ENCODE data around the gene HOXA3.
A peak's percentile ranks its signal among the peaks of the same experiment; 100 is the strongest.

HOXA3 gene

DNA sequence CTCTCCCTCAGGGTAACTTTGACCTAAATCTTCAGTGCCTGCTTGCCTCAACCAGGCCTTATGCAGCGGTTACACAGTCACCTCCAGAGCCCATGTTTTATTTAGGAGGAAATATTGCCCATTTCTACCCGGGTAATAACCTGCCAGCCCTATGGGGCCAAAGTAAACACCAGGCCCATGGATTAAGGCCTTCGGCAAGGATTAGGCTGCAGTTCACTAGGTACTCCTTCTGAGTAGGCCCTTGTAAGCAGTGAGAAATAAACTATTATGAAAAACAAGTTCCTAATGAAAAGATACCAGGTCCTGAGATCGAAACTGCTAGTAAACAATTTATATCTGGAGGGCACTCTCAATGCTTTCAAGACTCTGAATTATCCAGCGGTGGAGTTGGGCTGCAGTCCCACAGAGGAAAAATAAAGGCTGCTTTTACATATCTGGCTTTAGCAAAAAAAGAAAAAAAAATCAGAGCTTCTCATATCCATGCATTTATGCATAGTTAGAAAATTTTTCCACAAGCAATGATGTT lies 25.5 kb upstream of the HOXA3 start:
- DNase-seq, result no peak

DNA sequence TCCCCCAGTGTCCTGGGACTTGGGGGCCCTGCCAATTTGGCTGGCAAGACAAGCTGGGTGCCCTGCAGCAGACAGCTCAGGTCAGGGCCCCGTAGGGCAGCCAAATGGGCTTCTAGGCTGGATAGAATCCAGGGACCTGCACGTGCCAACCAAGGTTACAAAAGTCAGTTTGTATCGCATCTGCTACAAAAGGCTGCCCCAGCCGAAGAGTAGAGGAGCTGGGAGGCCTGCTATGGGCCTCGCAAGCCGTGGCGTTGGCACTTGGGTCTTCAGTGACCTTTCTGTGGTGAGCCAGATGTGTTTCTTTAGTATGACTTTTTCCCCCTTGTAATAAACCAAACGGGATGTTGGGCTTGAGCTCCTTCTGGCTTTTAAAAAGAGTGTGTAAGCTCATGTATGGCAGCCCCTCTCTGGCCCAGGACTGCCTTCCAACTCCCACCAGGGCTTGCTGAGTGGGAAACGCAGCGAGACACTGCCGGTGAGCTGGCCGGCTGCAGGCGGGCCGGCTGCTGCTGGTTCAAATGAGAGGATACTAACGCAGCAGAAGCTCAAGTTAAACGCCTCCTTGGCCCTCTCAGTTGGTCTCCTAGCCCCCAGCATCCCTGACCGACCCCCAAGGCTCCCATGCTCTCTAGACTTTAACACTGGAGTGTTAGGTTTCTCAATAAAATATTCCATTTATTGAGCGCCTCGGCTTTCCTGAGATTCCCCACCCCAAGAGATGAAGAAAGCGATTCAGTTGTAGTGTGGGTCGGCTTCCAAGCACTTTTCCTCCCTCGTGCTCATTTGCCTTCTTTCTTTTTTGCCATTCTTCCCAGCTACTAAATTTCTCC lies 24.8 kb upstream of the HOXA3 start:
- peak in 1 of 2 donors; percentile 8 for DNase-seq

DNA sequence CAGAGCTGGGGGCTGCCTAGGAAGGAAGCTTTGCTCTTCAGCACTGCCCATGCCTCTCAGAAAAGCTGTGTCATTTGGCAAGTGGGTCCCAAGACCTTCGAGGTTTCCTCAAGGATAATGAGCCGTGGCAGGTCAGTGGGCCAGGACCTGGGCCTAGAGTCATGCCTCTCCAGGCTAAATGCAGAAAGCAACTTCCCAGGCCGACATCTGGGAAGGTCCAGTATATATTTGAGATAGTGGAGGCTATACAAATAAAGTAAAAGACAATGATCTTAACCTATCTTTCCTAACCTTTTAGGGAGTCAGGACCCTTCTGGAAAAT lies 24.1 kb upstream of the HOXA3 start:
- no peak for DNase-seq

DNA sequence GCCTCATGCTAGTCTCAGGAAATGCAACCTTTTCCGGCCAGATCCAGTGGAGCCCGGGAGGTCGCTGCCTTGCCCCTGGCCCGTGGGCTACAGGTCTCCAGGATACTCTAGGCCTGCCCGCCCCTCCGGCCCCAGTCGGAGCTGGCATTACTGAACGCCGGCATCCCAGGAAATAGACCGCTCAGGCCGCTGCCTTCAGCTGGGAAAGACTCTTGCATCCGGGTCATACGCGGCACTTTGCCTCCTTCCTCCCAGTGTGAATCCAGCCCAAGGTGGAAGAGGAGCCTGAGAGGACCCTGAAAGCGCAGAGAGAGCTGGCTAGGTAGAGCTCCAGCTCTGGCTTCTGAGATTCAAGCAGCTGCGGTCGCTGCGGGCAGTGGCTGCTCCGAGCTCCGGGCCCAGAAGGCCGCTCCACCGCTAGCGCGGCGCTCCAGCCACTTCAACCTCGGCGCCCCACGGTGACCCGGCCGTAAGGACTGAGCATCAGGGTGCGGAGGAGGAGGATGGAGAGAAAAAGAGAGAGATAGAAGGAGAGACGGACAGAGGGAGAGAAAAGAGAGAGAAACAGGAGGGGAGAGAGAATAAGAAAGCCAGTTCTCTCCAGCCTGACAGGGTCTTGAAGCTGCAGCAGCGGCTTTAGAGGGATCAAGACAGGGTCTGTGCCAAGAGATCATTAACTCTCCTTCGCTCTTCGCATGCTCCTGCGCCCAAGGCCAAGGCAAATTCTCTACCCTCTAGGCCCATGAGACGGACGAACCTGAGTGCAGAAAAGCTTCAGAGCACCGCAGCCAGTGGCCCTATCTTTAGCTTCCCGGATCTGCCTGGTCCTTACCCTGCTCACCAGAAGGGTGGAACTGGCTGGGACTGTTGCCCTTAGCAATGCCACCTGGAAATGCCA lies 23.5 kb upstream of the HOXA3 start:
- DNase-seq, result peak in 1 of 2 donors; percentile 9

DNA sequence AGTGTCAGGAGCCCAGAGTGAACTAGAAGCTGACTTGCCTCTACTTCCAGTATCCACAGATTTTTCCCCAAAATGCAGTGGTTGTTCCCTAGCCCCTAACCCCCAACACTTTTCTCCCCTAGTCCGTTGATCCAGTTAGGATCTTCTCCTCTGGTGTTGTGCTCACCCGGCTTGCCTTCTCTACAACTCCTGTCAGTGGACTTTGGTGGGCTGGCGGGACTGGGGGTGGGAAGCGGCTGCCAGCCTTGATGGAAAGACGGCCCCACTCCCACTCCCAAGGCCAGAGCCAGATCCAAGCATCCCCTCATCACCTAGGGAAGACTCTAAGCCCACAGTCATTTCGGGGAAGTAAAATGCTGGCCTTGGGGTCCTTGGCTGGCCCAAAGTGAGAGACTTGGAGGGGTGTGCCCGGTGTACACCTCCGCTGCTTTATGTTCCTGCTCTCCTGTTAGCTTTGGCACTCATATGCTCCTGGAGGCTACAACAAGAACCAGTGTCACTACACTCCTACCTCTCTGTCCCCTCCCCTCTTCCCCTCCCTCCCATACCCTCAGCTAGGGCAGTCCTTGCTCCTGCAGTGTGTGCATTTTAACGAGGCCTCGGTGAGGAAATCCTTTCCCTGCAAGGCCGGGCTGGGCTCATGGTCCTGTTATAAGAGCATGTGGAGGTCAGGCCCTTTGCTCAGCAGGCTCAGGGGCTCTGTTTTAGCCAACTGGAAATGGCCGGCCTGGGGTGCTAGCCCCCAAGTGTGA lies 22.7 kb upstream of the HOXA3 start:
- DNase-seq, result no peak

DNA sequence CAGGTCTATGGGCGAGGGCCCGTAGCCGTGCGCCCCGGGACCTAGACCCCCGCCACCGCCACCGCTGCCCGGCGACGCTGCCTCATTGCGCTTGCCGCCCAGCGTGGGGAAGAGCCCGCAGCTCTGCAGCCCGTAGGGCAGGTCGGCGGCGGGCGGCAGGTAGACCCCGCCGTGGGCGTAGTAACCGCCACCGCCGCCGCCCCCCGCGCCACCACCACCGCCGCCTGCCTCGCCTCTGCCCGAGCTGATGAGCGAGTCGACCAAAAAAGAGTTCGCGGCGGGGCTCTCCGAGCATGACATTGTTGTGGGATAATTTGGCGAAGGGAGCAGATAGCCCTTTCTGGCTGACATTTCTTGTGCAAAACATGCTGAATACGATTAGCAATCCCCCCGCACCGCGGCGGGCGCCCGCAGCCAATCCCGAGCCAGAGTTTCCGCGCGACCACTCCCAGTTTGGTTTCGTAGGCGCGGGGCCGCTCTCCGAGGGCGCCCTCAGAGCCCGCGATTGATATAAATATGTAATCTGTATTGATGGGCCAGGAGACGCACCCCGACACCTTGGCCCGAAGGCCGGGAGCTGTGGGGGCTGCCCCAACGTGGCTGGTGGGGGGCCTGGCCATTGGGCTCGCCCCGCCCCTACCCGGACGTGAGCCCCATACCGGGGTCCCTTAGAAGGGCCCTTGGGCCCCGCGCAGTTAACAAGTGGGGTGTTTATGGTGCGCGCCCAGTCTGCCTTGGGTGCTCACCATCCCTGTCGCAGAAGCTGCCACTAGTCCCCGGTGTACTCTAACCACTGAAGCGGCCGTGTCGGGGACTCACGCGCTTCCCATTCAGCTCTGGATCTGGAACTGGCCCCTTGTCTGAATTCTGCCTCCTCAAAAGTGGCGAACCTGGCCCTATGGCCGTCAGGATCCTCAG lies 21.8 kb upstream of the HOXA3 start, which contains the start of gene HOXA10:
TSS of gene HOXA10 (minus strand) at position 365 of the 918 bp plus-strand sequence. CDS start at position 351, 14 bp downstream.
- DNase-seq, result peak in 1 of 2 donors; percentile 8

- DNase-seq, result peak; percentile 42 to 46
Measured at GRCh38 chr7:27173511-27173955, 21.1 kb upstream of the HOXA3 start.

DNA sequence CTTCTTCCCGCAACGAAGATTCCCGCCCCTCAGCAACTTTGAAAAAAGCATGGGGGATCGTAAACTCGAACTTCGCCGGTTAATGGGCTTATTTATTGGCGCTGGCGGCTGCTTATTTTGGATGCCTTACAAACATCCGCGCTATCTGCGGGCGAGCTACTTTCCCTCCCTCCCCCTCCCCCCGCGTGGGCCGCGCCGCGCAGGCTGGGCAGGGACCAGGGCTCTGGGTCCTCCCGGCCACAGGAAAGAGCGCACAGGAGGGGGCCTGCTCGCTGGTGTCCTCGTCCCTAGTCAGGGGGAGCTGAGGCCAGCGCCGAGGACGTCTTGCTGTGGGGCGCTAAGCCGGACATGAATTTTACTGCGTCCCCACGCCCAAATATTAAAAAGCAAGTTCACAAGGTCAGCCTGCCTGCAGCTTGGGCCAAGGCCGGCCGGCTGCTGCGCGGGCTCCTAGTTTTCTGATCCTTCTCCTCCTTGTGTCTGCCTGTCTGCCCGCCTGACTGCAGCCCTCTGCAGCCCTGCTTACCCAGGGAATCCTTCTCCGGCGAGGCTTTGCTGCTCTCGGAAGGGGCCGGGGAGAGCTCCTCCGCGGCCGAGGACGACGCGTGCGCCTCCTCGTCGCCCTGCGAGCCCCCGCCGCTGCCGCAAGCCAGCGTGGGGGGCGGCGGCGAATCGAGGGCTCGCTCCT lies 20.6 kb upstream of the HOXA3 start:
- DNase-seq, result peak in 1 of 2 donors; percentile 11

- peak in 1 of 2 donors; percentile 10 for DNase-seq
Measured at GRCh38 chr7:27172315-27172774, 20.0 kb upstream of the HOXA3 start.

- DNase-seq, result peak in 1 of 2 donors; percentile 10
Measured at GRCh38 chr7:27171637-27172314, 19.4 kb upstream of the HOXA3 start.

DNA sequence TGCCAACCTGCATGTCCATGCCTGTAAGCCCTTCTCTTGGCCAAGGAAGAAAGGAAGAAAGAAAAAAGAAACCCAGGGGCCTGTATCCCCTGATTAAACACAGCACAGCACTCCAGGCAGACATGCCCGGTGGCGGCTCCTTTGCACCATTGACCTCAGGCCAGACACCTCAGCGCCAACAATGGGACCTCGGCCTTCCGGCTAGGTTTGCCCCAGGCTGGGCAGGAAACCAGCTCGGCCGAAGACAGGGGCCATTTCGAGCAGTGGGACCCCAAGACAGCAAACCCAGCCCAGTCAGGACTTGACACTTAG lies 18.9 kb upstream of the HOXA3 start:
- peak in 1 of 2 donors; percentile 11 for DNase-seq

DNA sequence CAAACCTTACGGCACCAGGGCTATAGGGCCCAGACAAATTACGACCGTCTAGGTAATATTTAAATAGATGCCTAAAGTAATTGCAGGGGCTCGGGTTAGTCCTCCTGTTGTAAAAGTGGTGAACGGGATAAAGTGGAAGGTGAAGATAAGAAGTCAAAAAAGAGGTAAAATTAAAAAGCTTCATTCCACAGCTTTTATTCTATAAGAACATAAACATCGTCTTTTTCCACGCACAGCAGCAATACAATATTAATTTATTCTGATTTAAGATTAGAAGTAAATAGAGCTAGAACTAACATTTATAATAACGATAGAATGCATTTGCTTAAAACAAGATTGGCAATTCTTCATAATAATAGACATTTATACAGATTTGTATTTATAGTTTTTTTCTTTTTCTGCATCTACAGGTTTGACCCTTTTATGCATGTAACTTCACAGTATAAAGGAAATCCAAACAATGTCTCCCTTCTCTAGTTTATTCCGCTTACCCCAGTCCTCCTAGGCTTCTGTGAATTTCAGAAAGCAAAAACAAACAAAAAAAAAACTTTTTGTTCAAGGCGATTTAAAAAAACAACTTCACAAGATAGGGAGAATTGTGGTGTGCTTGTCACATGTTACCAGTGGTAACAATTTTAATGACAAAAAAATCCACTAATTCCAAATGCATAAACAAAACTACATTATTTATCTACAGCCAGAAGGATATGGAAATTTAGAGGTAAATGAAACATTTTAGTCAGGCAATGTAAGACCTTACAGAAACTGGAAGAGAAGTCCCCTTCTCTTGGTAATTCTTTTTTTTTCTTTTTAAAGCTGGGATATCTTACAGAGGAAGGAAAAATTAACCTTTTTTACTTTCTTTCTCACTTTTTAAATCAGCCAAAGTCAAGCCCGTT lies 18.3 kb upstream of the HOXA3 start:
- no peak for DNase-seq

DNA sequence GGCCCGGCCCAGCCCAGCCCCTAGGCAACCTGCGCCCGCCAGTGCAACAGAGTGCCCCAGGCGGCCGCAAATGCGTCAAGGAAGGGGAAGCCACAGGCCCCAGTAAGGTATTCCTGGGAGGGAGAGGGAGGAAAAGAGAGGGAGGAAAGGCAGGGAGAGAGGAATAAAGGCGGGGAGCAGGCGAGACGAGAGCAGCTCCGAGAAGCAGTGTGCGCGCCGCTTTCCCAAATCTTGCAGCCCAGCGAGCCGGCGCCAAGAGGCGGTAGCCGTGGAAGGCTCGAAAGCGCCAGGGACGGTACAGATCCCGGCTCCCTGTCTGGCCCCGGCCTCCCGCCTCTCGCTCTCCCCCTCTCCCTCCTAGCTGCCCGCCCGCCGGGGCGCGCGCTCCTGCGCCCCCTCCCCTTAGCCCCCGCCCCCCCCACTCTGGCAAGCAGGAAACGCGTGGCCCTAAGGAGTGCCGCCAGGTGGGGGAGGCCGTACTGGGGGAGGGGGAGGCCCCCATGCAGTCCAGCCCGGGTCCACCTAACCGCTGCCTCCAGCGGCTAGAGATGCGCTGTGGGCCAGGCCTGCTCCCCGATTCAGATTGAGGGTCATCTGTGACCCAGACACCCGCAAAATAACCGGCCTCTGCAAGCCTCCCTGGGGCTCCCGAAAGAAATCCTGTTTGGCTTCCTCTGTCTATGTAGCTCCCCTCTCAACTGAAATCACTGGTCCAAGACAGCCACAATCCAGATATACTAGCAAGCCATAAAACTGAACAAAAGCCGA lies 17.5 kb upstream of the HOXA3 start:
- DNase-seq, result no peak

DNA sequence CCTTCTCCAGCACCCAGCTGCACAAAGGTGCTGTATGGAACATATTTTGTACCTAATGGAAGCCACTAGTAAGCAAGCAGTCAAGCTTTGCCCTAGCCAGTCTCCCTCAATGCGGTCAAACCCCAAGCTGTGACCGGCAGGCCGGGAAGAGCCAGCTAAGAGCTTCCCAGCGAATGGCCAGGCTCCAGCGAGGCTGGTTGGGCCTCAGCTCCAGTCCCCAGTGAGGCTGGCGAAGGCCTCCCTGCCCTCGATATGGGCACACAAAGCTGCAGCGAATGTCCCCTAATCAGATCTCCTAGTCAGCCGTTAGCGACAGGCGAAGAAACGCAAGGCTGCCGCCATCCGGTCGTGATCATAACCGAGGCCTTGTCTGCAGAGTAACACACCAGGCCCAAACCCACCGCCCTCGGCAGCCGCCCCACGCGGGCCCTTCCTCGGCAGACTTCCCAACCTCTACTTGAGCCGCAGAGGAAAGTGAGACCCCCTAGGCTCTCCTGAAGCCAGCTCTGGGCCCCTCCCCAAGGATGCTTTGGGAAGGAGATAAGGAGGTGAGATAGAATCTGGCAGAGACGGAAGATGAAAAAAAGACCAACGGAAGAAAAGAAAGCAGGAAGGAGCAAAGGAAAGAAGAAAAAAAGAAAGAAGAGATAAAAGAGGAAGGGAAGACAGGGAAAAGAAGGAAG lies 16.0 kb upstream of the HOXA3 start:
- no peak for DNase-seq

GRCh38 chr7:27167916-27168264 lies 15.5 kb upstream of the HOXA3 start:
- no peak for DNase-seq

- no peak for DNase-seq
Measured at GRCh38 chr7:27166531-27167505, 14.4 kb upstream of the HOXA3 start.

Measured in CD4-positive, alpha-beta T cell treated with Interleukin-4 for 1 hour (primary cell).